Fibroblast of mammary gland (primary cell): ENCODE measurements around the gene N4BP3.

Experiments
- DNase-seq: peaks from one replicate; pipeline ENCODE4 v3.0.0-alpha.2; 2010; ENCODE audit warnings: low read depth
- H3K4me3 ChIP-seq: 2 replicates; pipeline ENCODE4 v1.5.1; 2011; ENCODE audit warnings: low read depth, mild to moderate bottlenecking, low read length, moderate library complexity; ENCODE audit not compliant: control insufficient read depth
- TF ChIP-seq, protein P1 (sequence below): conservative IDR thresholded peaks from 2 replicates; pipeline ENCODE4 v1.5.1; 2011; ENCODE audit warnings: low read depth, low read length, inconsistent platforms; ENCODE audit not compliant: control insufficient read depth, insufficient read depth

Gene N4BP3

DNA sequence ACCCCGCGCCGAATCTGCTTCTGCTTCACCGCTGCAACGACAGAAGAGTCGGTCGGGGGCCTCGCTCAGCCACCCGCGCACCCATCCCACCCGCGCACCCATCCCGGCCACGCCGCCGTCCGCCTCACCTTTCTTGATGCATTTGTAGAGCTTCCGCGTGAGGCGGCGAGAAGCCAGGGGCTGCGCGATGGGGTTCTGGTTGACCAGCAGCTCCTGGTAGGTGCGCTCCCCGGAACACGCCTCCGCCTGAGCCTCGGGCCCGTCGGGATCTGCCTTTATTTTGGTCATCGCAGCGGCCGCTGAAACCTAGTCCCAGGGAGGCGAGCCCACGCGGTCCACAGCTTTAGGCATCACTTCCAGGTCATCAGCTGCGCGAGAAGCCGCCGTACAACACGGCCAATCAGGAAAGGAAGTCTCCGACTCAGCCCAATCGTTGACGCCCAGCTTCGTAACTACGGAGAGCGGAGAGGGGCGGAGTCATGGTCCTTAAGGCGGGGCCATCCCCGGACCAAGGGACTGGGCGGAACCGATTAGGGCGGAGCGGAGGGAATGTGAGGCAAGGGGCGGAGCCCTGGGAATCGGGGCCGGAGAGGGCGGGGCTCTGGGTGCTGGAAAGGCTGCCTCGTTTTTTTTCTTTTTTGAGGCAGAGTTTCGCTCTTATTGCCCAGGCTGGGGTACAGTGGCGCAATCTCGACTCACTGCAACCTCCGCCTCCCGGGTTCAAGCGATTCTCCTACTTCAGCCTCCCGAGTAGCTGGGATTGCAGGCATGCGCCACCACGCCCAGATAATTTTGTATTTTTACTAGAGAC lies 40.4 kb downstream of the N4BP3 start, which contains the start of gene NHP2:
Gene NHP2 (minus strand): TSS at position 356 of the 811 bp plus-strand sequence. CDS start 68 bp downstream, at position 288.
- H3K4me3 ChIP-seq, result peak within 1 kb of the TSS; percentile 97
- DNase-seq, result peak; percentile 99
- TF ChIP-seq, protein P1, sequence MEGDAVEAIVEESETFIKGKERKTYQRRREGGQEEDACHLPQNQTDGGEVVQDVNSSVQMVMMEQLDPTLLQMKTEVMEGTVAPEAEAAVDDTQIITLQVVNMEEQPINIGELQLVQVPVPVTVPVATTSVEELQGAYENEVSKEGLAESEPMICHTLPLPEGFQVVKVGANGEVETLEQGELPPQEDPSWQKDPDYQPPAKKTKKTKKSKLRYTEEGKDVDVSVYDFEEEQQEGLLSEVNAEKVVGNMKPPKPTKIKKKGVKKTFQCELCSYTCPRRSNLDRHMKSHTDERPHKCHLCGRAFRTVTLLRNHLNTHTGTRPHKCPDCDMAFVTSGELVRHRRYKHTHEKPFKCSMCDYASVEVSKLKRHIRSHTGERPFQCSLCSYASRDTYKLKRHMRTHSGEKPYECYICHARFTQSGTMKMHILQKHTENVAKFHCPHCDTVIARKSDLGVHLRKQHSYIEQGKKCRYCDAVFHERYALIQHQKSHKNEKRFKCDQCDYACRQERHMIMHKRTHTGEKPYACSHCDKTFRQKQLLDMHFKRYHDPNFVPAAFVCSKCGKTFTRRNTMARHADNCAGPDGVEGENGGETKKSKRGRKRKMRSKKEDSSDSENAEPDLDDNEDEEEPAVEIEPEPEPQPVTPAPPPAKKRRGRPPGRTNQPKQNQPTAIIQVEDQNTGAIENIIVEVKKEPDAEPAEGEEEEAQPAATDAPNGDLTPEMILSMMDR, result no peak

DNA sequence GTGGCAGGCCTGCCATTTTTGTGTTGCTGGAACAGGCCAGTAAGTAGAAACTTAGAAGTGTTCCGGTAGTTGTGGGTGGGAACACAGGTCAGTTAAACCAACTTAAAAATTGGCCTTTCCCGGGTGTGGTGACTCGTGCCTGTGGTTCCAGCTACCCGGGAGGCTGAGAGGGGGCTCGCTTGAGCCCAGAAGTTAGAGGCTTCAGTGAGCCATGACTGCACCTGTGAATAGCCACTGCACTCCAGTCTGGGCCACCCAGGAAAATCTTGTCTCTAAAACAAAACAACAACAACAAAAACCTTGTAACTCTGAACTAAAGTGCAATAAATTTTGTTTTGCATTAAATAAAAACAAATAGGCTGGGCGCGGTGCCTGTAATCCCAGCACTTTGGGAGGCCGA lies 41.7 kb downstream of the N4BP3 start:
- H3K4me3 ChIP-seq, result no peak overlapping the region
- TF ChIP-seq, protein P1, result no peak
- DNase-seq, result no peak

DNA sequence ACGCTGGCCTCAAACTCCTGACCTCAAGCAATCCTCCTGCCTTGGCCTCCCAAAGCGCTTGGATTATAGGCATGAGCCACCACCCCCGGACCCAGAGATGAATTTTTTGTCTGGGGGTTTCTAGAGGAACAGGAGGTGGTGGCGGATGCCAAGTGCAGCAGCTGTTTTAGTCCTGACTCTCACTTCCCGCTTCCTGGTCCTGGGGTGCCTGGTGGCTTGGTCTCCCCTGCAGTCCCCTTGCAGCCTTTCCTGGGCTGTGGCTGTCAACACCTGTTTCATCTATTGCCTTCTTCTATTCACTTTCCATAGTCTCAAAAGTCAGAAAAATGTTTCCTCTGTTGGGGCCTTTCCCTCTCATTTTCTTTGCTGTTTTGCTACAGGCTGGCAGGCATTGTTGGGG lies 46.8 kb downstream of the N4BP3 start:
- DNase-seq, result no peak
- TF ChIP-seq, protein P1, result no peak
- no peak overlapping the region for H3K4me3 ChIP-seq

DNA sequence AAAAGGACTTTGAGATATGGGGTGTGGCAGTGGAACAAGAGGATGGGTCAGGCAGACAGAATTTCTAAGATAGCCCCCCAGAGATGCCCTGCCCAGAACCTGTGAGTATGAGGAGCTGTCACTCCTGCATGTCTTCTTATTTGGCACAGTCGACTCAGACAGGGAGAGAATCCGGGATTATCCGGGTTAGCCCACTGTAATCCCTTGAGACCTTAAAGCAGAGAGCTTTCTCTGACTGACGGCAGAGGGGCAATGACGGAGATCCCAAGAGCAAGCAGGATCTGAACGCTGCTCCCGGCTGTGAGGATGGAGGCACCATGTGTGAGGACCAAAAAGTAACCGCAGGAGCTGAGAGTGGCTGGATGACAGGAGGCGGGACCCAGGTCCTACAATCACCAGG lies 49.1 kb downstream of the N4BP3 start:
- no peak overlapping the region for H3K4me3 ChIP-seq
- no peak for DNase-seq
- TF ChIP-seq, protein P1, result no peak

DNA sequence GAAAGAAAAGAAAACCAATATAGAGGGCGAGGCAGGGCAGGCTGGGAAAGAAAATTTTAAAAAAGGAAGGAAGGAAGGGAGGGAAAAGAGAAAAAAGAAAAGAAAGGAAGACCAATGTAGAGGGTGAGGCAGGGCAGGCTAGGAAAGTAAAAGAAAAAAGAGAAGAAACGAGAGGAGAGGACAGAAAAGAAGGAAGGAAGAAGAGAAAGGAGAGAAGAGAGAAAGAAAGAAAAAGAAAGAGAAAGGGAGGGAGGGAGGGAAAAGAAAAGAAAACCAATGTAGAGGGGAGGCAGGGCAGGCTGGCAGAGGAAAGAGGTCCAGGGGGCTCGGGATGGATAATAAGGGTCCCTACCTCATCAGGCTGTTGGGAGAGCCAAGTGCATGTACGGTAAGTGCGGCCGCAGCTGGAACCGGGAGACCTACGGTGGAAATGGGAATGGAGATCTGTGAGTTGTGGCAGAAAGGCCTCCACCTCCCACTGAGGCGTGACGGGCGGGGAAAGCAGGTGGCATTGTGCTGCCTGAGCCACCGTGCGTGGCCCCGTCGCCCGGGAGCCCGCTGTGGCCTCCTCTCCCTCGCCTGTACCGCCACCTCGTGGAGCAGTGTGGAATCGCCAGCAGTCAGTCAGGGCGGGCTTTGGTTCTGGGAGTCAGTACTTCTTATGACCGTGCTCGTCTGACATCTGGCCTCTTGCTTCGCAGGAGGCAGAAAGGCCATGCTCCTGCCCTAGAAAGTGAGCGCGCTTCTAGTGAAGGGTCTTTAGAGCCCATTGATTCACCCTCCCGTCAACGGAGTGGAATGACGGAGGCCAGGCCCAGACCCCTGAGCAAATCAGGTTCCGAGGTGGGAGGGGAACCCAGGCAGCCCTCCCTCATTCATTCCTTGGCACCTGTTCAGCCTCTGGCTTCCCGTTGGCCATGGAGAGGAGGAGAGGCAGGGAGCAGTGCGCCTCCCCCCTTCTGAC lies 50.7 kb downstream of the N4BP3 start:
- TF ChIP-seq, protein P1, result peak; percentile 92
- DNase-seq, result peak; percentile 64
- no peak overlapping the region for H3K4me3 ChIP-seq

DNA sequence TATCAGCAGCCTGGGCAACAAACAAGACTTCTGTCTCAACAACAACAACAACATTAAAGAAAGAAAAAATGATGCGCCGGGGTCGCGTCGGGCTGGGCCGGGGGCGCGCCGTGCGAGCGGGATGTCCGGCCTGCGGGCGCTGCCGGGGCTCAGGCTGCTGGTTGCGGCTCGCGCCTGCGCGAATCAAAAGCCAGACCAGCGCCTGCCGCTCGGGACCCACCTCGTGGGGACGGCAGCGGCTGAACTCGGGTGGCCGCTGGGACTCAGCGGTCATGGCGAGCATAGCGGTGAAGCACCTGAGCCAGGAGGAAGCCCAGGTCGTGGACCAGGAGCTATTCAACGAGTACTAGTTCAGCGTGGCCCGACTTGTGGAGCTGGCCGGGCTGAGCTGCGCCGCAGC lies 52.2 kb downstream of the N4BP3 start:
- TF ChIP-seq, protein P1, result no peak
- no peak for DNase-seq
- H3K4me3 ChIP-seq, result no peak overlapping the region
